PC-3 (cell line): ENCODE results near the gene COMT.

ENCODE experiments used
- EZH2 ChIP-seq: fragments of 300-600 bp; sonication (generic); IDR thresholded peaks from one replicate; pipeline ENCODE4 v1.6.1; 2017; ENCODE audit warnings: antibody characterized with exemption, mild to moderate bottlenecking, low read length; ENCODE audit not compliant: unreplicated experiment
- TF ChIP-seq, protein P1 (sequence below): fragments of 300-600 bp; sonication (generic); conservative IDR thresholded peaks from 2 replicates; pipeline ENCODE4 v1.5.1; 2017; ENCODE audit warnings: antibody characterized with exemption, low read depth, mild to moderate bottlenecking, low read length

DNA sequence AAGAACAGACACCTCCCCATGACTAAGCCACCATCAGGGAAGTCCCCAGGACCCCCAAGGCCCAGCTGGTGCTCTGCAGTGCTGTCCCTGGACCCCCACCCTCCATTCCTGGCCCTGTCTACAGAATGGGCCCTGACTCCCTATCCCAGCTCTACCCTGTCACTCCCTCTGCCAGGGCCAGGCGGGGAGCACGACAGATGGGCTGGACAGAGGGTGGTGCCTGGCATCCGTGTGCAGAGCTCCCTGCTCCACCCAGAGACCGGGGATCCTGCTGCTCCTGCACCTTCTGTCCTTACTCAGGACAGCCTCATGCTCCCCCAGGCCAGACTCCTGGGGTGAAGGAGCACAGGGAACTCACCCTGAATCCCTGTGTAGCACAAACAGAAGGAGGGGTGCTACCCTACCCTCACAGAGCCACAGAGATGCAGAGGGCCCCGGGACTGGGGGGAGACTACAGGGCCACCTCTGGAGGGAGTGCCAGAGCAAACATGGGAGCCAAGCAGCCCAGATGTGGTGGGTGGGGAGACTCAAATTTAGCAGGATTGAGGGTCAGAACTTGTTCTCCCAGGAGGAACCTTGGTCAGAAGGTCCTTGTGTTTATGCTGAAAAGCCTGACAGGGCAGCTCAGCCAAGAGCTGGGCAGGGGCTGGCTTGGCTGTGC, 73.1 kb downstream of the COMT start:
- TF ChIP-seq, protein P1, sequence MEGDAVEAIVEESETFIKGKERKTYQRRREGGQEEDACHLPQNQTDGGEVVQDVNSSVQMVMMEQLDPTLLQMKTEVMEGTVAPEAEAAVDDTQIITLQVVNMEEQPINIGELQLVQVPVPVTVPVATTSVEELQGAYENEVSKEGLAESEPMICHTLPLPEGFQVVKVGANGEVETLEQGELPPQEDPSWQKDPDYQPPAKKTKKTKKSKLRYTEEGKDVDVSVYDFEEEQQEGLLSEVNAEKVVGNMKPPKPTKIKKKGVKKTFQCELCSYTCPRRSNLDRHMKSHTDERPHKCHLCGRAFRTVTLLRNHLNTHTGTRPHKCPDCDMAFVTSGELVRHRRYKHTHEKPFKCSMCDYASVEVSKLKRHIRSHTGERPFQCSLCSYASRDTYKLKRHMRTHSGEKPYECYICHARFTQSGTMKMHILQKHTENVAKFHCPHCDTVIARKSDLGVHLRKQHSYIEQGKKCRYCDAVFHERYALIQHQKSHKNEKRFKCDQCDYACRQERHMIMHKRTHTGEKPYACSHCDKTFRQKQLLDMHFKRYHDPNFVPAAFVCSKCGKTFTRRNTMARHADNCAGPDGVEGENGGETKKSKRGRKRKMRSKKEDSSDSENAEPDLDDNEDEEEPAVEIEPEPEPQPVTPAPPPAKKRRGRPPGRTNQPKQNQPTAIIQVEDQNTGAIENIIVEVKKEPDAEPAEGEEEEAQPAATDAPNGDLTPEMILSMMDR, result no peak
- TF ChIP-seq EZH2, result no peak
